ENCODE measurements around the gene KCNAB2.

- TF ChIP-seq CTCF (conservative IDR thresholded peaks at IDR 0.05; ENCODE audit: low read length) (no peak), EZH2phosphoT487 (IDR thresholded peaks at IDR 0.05; ENCODE audit: borderline replicate concordance) (no peak)
Observed at GRCh38 chr1:6111991-6112689, 66.5 kb downstream of the KCNAB2 start.
